HG03558 (cell line): Measurements from ENCODE around the gene SEMA5A.

ENCODE experiments used
- ATAC-seq: cut with Tn5 transposase; IDR thresholded peaks from one replicate; pipeline ENCODE4 v1.9.1; 2021; ENCODE audit warnings: moderate number of reproducible peaks; ENCODE audit not compliant: unreplicated experiment; ENCODE audit errors: extremely low read depth

Gene SEMA5A

GRCh38 chr5:9098990-9099389, 446.9 kb downstream of the SEMA5A start:
- ATAC-seq = no peak

- ATAC-seq = no peak
These were observed 451.3 kb downstream of the SEMA5A start for GRCh38 chr5:9094582-9094981.

DNA sequence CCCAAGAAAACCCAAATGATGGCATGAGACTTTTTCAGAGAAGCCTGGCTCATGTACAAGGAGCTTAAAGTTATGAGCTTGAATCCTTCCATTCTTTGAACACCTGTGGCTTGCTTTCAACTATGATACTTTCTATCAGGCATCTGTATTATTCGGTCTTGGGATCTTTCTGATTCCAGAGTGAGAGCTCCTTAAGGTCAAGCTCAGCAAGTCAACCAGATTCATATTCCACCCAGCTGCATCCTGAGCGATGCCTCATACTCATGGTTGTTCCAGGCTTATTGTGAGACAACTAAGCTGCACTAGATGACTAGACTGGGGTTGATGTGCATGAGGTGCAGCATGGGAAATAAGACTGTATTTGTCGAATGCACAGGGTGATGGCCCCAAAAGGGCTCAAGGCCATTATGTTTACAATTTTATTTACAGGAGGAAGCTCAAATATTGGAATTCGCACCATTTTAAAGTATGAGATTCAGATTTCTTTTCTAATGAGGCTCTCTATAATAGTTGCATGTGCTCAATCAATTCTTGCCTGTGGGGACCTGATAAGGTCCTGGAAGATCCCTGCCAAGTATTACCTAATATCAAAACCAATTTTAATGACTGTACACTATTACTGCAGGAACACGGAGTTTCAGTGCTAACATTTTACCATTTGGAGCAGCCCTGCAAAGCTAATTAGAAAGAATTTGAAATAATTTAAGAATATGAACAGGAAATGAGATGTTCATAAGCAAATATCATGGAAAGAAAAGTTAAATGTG, 453.8 kb downstream of the SEMA5A start:
- ATAC-seq = no peak

DNA sequence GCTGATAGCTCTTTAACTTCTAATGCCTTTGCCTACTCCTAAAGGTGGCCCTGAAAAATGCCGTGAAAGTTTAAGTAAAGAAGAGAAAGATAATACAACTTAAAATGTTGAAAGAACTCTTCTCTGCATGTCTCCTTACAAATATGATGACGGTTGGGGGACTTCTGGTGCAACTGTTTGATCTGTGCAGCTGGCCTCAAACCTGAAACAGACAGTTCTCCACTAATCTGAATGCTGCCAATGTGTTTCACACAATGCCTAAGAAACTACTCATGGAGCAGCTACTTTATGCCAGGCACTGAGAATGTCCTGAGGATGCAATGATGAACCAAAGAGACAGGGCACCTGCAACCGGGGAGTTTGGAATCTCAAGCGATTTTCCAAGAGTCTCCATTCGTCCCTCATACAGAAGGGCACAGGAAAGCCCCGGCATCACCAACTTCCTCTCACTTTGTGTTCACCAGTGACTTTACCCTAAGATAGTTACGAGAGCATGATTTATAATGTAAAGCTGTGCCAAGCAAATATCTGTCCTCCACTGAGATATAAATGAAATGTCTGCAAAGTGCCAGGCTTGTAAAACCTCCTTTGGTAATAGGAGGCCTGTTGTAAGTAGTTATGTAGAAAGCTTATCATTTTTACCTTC, 455.4 kb downstream of the SEMA5A start:
- ATAC-seq = no peak

GRCh38 chr5:9089893-9090292, 456.0 kb downstream of the SEMA5A start:
- ATAC-seq = no peak

DNA sequence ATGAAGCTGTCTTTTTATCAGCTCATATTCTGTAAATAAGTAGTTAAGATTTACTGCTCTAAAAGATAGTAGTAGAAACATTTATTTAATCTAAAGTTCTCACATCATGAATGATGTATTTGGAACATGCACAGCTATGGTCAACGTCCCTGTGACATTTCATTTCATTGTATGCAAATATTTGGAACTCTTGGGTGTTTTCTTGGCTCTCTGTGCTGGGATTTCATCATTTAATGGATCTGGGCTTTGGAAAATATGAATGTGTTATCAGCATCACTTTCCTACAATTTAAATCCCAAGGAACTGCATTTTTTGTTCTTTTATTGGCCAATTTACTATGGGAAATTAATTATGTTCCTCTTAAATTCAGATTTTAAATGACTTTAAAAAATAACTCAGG, 462.9 kb downstream of the SEMA5A start:
- no peak for ATAC-seq

- no peak for ATAC-seq
These were observed 473.2 kb downstream of the SEMA5A start for GRCh38 chr5:9072701-9073100.

- ATAC-seq = no peak
These were observed 474.4 kb downstream of the SEMA5A start for GRCh38 chr5:9071524-9071923.

GRCh38 chr5:9071074-9071473, 474.8 kb downstream of the SEMA5A start:
- ATAC-seq = no peak

- ATAC-seq = no peak
These were observed 476.2 kb downstream of the SEMA5A start for GRCh38 chr5:9069650-9070049.

DNA sequence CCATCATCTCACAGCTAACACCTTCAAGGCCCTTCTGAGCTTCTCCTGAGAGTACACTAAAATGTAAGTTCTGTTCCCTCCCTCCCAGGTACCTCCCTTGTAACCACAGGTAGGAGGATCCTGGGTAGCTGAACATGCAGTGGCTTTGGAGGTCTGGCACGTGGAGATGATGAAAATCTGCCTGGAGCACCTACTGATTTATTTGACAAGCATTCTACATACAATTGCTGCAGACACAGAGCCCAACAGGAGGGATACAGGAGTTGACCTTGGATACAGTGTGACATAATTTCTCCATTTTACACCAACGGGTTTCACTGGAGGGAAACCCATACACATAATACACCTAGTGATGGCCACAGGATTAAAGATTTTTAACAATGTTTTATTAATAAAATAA, 478.7 kb downstream of the SEMA5A start:
- no peak for ATAC-seq

DNA sequence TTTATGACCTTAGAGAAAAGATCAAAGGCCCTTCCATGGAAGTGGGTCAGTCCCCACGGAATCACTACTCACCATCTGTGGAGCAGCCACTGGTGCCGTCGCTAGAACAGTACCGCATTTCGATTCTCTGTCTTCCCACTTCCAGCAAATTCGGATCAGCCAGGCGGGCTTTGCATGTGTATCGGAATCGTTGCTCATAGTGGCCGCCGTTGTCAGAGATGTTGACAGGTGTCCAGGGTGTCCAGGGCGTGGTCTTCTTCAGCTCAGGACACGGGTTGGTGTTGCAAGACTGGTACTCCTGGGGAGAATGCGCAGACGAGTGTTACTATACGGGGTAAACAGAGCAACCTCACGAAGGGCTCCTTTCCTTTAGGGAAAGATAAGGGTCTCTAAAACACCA, 479.5 kb downstream of the SEMA5A start:
- no peak for ATAC-seq

GRCh38 chr5:9063615-9064245, 482.1 kb downstream of the SEMA5A start:
- ATAC-seq = no peak

- no peak for ATAC-seq
These were observed 483.0 kb downstream of the SEMA5A start for GRCh38 chr5:9062873-9063272.

DNA sequence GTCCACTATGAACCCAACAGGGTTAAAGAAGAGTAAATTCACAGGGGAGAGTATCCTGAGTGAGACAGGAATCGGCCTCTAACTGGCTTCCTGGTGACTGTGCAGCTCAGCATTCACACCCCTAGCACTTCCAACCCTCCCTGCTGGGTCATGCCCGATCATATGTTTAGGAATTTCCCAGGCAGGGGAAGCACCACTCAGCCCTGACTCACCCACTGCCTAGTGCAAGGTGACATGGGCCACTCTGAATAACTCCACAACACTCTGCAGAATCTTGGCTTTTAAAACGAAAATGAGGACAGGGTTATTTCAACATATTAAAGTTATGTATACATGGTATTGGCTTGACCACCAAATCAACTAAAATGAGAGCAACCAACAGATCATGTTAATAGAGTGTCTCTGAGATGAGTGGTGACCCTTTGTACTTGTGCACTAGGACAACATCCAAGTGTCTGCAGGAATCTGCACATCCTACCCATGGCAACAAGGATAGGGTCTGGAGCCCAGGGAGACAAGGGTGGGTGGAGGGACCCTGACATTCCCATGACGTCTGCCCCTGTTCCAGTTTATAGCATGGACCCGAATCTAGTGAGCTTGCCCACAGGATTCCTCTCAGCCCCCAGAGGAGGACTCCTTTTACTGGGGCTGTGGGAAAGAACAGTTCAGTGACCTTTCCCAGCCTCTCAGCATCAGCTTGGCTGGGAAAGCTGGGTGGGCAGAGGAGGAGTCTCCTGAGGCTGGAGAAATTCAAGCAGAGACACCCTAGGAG, 485.8 kb downstream of the SEMA5A start:
- no peak for ATAC-seq

DNA sequence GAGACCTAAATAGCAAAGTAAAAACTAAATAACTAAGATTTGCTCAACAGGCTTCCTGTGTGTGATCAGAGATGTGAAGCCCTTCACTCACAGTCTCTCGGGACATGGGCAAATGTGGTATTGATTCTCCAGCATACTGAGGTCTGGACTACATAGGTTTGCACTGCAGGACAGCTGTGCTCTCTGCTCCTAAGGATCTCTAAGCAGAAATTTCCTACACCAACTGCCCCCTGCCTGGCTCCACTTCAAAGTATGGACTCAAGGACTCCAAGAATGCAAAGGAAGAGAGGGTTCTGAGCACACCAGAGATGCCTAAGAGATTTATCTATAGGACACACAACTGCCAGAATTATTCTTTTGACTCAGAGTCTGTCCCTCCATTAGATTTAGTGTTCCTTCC, 487.2 kb downstream of the SEMA5A start:
- no peak for ATAC-seq

- no peak for ATAC-seq
These were observed 487.7 kb downstream of the SEMA5A start for GRCh38 chr5:9058161-9058560.

DNA sequence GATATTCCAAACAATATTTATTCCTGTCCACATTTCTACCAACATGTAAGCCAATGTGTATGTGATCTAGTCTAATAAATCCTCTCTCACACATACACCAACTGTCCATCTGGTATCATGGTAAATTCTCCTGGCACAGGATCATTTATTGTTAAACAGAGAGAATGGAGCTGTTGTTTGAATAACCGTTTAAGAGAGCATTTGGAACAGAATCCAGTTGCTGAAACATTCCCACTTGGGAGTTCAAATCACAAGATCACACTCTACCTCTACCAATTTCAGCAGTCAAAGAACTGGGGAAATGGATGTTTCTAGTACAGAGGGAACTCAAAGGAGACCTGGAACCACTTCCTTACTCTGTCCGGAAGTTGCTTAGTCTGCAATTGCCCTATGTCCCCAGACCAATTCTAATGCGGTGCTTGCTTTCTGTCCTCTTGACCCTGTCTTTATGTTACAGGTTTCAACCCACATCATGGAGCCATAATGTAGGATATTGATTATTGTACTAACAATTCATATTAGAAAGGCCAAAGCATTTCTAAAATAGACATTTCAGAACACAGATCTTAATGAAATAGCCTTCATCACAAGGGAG, 488.4 kb downstream of the SEMA5A start:
- ATAC-seq = no peak

DNA sequence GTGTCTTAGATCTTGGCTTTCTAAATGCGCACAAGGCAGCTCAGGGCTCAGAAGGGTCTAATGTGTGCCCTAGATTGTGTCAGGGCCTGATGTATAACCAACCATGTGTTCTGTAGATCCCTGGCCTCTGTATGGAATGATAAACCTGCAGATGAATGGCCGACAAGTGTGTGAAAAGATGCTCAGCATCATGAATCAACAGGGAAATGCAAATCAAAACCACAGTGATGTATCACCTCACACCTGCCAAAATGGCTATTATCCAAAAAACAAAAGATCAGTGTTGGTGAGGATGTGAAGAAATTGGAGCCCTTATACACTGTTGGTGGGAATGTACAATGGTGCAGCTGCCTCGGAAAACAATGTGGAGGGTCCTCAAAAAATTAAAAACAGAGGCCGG, 489.8 kb downstream of the SEMA5A start:
- no peak for ATAC-seq

- ATAC-seq = no peak
These were observed 490.9 kb downstream of the SEMA5A start for GRCh38 chr5:9054821-9055589.
